Measurements from ENCODE around the gene UBASH3A.
"Not testable (repeated sequence)": the region's sequence is repeated elsewhere in the genome, so short reads cannot be mapped to it uniquely, and the experiment has no call there.

Gene UBASH3A

DNA sequence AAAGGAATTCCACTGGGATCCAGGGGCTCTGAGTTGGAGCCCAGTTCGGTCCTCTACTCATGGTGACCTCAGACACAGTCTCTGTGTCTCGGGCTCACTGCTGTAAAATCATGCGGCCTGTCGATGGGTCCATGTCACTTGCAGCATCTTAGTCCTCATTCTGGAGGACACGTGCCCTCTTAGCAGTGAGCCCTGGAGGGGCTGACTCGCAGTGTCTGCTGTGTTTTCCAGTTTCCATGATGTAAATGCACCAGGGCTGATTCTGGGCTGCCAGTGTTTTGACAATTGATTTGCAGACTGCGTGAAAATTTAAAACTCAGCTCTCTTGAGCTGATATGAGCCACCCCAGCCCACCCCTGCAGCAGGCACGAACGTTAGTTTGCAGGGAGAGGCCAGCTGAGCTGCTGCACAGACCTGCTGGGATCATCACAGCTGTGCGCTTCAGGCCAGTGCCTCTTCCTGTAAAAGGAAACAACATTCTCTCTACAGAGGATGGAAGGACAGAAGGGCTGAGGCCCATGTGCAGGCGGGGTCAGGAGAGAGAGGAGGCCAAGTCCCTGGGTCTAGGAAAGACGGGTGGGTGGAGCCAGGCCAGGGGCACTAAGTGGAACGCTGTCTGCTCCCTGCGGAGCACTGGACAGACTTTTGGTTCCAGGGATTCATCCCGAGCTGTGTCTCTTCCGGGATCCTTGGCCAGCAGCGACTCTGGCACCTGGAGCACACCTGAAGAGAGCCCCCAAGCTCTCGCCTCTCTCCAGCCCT, 49.7 kb downstream of the UBASH3A start:
- no peak for DNase-seq

DNA sequence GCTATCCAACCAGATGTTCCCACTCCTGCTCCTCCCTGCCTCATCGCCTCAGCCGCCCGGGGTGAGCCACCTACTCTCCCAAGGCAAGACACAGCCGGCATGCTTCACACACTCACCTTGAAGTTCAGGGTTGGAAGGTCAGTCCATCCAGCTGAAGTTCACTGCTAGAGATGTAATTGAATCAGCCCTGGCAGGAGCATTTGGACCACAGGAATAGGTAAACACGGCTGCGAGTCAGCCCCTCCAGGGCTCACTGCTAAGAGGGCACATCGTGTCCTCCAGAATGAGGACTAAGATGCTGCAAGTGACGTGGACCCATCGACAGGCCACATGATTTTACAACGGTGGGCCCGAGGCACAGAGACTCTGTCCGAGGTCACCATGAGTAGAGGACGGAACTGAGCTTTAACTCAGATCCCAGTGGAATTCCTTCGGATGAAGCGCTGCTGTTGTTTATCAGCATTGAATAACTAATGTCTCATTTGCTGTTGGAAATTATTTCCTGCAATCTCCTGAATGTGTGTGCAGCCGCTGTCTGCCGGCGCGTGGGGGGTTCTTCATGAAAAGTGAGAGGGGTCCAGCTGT, 50.4 kb downstream of the UBASH3A start:
- no peak for DNase-seq

DNA sequence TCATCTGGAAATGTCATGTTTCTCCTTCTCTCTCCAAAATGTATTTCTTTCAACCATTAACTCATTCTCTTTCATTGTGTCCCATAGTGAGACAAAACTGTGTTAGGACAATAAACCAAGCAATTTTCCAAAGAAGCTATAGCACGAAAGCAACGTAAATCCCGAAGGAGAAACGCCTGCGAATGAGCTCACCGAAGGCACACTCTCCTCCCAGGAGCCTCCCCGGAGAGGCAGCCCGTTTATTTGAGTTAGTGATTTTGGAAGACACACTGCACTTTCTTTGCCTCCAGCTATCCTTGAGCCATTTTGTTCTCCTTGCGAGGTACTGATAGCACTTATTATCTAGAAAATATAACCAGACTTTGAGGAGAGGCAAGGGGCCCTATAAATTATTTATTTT, 51.1 kb downstream of the UBASH3A start:
- DNase-seq = no peak

DNA sequence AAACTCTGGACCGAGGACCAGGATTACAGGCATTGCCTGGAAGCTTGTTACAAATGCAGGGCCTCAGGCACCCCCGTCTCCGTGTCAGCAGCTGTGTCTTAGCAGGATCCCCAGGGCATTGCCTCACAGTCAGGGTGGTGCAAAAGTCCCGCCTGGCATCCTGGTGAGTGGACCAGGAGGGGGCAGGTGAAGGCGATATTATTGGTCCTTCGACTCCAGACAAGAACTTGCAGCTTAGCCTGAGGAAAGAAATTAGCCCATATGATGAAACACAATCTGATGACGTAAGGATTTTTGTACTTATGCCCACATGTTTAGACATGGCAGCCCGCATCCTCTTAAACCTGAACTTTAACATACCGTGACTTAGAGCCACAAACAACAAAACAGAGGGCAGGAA, 51.5 kb downstream of the UBASH3A start:
- DNase-seq = peak; percentile 29

DNA sequence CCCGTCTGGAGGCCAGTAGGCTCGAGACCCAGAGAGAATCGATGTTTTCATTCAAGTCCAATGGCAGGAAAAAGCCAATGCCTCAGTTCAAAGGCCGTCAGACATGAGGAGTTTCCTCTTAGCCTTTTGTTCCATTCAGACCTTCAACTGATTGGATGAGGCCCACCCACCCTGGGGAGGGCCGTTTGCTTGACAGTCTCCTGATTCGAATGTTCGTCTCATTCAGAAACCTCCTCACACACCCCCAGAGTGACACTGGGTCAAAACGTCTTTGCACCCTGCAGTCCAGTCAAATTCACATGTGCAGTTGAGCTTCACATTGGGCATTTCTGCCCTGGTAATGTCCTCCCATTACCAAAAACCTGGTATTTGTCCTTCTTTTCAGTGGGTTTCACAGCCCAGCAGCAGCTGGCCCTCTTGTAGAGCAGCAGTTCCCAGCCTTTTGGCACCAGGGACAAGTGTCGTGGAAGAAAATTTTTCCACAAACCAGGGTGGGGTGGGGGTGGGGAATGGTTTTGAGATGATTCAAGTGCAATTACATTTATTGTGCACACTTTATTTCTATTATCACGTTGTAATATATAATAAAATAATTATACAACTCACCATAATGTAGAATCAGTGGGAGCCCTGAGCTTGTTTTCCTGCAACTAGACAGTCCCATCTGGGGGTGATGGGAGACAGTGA, 52.2 kb downstream of the UBASH3A start:
- no peak for DNase-seq

DNA sequence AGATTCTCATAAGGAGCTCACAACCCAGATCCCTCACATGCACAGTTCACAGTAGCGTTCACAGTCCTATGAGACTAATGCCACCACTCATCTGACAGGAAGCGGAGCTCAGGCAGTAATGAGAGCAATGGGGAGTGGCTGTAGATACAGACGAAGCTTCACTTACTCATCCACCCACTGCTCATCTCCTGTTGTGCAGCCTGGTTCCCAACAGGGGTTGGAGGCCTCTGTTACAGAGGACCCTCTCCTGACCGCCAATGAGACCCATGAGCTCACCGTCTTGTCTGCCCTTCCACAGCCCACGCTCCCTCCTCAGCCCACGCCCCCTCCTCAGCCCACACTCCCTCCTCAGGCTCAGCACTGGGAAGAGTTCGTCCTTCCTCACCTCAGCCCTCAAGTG, 52.8 kb downstream of the UBASH3A start:
- DNase-seq = no peak

DNA sequence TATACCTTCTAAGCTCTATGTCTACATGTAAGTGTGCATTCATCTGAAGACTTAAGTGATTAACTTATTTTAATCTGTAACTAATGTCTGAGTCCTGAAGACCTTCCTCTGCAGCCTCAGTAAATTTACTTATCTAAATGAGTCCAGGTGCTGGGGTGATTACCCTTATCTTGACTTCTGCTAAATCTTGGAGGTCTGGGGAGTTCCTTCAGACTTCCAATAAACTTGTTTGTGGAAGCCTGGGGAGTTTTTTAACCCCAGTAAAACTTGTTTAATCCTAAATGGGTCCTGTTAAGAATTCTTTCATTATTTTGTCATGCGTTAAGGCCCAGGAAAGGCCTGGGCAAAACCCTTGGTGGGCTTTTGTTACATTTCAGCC, 55.4 kb downstream of the UBASH3A start:
- no peak for DNase-seq

DNA sequence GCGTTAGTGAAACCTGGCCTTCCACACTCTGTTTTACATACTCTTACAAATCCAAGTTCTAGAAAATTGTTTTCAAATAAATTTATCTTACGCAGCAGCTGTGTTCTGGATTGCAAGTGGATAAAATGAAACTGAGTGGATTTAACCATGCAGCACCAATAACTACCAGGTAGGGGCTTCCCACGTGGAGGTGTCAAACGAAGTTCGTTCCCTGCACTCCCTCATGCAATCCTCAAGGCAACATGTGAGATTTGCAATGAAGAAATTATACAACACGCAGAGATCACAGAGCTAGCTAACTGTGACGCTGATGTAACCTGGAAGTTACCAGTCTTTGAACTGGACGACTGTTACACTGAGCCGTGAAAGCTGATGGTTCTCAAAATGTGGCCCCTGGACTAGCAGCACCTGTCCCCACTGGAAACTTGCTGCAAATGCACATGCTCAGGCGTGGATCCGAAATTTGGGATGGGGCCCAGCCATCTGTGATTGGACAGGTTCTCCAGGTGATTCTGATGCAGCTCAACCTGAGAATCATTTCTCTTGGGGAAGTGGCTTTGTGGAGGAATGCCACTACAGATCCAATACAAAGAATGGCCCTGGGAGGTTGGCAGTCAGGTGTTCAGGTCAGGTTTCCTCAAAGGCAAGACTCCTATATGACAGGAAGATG, 56.0 kb downstream of the UBASH3A start:
- no peak for DNase-seq

DNA sequence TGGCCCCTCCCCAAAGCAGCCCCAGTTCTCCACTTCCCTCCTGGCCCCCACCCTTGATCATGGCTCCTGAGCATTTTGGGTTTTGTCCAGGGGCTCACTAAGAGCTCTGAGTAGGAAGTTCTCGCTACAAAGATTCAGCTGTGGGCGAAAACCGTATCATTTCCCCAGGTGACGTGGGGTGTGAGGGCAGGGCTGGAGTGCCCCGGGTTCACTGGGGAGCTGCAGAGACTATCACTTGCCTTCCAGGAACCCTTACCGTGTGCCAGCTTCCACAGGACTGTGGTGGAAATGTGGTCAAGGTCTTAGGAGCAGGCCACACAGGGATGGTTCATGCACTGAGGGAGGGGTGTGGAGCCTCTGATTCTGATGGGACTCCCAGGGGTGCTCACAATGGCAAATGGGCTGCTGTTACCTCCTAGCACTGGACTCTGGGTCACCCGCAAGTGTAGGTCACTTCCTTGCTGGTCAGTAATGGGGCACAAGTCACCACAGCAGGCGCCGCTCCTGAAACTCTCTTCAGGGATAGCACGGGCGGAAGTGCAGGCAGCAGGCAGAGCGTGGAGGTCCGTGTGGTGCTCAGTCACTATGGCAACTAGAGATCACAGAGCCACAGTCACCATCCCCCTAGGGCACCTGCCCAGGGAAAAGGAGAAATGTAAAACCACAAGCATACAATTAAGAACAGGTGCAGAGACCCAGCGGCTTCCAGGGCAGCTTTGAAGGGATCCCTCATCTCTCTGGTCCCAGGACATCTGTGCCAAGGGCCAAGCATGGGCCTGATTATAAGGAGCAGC, 56.9 kb downstream of the UBASH3A start:
- peak; percentile 86 for DNase-seq

DNA sequence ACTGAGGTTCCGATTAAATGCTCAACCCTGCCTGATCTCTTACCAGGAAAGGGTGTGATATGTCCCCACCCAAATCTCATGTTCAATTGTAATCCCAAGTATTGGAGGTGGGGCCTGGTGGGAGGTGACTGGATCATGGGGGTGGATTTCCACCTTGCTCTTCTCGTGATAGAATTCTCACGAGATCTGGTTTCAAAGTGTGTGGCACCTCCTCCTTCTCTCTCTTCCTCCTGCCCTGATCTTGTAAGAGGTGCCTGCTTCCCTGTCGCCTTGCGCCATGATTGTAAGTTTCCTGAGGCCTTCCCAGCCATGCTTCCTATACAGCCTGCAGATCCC, 57.5 kb downstream of the UBASH3A start:
- DNase-seq = peak; percentile 54

DNA sequence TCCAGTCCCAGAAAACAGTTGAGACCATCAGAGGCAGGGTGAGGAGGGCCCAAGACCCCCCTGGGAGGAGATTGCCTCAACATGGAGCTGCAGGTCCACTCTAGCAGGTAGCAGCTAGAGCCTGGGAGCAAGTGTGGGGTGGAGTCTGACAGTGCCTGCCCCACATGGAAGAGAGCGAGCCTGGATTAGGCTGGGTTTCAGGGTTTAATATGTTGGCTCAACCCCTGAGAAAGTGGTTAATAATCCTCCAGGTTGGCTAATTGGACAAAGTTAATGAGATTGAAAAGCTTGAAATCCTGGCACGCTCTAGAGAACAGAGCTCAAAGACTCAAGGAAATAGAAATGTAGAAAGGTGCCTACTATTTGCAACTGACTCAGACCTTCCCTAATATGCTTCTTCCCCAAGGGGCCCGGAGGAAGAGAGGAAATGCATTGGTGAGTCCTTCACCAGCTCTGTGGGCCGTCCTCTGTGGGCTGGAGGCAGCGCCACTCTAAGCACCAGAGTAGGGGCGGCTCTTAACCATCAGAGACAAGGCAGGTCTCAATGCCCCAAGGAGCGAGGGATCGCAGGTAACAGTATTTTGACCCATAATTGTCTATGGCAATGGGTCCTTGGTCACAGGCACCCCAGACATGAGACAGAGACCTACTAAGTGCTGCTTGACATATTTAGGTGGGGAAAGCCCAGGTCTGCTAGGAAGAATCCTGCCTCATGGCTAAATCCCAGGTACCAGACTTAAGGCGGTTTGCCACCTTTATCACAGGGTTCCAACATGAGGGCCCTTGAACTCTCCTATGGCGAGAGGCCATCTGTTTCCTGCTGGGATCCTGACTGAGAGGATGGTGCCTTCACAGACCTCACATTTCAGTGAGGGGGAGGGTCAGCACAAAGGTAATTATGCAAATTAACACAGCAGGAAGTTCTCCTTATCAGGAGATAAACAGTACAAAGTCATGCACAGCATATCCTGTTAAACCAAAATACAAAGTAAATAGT, 58.5 kb downstream of the UBASH3A start:
- peak; percentile 74 for DNase-seq

DNA sequence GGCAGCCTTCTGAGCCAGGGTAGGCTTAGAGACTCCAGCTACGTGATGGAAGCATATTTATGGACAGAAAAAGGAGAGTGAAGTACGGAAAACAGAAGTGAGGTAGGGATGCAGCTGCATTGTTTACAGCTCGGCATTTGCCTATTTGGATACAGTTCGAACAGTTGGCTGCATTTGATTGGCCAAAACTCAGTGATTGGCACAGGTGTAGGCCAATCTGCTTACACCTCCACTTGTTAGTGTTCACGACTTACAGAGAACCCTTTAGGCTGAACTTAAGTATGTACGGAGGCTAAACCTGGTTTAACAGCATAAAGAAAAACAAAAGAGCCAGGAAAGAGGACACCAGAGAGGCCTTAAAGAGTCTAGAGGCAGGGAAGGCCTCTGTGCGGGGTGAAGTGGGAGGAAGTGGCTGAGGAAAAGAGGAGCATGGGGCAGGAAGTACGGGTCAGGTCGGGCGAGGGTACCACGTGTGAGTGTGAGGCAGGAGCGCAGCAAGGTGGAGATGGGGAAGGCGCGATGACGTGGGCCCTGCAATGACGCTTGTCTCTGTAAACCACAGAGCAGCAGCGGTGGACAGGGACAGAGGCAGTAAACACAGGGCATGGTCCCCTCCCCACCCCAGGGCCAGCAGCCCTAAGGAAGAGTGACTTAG, 60.3 kb downstream of the UBASH3A start:
- DNase-seq = no peak

DNA sequence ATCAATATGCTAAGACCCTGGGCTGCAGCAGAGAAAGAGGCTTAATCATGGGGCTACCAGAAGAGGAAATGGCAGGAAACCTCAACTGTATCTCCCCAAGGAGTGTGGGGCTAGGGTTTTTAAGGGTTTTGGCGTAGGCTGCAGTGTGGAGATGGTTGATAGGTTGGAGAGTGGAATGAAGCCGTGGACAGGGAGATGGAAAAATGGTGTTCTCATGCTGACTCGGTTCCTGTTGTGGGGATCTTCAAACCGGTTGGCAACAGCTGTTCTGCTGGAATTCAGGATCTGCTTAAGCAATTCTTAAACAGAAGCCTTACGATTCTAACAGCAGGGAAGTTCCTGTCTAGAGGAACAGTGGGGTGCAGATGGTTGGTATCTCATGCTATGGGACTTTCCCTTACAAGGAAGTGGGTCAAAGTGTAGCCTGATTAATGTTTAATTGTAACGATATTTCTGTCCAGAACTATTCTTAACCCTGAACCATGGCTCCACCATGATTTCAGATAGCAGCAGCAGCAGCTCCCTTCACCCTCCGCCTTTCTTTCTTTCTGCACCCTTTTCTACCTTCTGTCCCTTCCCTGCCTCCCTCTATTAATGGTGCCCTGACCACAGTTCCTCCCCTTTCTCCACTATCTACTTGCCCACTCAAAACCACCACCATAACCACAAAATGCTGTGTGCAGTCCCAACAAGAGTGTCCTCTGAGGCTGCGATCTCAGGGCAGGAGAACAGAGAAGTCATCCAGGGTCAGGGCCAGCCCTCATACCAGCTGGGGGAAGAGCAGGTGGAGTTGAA, 61.5 kb downstream of the UBASH3A start:
- DNase-seq = no peak

DNA sequence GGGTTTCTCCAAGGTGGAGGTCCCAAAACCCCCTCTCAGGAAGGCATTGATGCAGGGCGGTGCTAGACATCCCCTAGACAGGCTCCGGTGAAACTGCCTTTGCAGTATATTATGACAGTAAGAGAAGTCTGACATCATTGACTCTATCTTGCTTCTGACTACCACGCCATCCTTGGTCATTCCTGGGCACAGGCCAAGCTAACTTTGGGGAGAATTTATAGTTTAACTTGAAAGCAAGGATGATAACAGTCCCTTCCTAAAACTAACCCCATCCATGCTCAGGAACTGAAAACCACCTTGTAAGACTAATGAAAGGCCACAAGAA, 62.1 kb downstream of the UBASH3A start:
- no peak for DNase-seq

DNA sequence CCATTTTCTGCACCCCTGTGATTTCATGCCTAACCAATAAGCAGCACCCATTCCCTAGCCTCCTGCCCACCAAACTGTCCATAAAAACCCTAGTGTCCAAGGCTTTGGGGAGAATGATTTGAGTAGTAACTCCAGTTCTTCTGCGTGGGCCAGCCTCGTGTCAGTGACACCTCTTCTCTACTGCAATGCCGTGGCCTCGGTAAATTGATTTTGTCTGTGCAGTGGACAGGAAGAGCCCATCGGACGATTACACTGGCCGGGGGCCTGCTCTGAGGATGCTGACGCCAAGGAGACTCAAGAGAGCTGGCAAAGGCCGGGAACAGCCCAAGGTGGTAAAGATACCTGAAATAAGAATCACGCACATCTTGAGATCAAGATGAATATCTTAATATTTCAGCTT, 63.0 kb downstream of the UBASH3A start:
- DNase-seq = no peak

DNA sequence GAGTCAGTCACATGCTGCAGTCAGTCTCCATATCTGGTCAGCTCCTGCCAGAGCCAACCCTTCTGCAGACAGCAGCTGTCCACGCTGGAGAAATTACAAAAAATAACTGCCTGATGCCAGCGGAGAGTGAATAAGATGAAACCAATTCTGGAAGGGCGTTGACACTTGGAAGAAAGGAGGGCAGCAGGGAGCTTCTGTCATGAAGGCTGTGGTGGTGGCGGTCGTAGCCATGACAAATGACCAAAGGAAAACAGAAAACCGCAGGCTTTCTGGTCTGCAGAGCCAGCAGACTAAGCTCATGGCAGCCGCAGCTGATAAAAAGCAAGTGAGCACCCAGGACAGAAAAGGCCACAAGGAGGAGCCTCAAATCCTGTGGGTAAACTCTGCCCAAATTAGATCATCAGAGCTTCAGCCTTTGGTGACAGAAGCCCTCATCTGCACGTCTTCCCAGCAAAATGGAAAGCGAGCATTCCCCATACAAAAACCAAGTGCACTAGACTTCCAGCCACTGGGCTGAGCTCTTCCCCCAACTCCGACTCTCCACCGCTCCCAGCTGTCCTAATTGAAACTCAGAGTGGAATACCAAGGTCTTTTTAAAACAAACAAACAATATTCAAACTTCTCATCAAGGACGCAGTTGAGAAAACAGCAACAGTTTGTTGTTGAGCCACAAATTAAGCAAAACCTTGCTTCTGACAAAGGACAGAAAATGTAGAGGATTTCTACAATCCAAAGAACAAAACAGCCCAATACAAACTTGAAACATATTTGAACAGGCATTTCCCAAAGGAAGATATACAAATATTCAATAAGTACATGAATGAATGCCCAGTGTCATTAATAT, 63.7 kb downstream of the UBASH3A start:
- peak; percentile 43 for DNase-seq

DNA sequence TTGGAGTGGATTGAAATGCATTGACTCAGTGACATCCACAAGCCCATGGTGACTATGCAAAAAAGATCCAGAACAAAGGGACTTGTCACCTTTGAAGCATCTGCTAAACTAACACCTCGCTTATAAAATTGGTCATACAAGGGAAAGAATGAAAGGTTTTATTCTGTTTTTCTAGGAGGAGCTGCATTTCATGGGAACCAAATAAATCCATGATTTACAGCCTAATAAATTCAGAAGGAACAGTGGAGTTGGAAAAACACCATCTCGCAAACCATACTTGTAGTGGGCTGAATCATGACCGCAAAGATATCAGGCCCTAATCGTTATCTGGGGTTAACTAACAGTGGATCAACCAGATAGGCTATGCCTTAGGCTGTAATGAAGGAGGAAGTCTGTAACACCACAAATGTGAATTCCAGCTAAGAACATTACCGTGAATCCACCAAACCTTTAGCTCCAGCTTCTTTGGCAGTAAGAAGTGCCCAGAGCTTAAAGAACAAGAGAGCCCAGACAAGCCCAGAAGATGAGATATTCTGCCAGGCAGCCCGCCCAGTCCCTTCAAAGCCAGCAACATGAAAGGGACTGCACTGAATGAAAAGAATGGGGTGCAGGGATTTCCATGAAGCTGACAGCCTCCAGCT, 64.9 kb downstream of the UBASH3A start:
- no peak for DNase-seq

DNA sequence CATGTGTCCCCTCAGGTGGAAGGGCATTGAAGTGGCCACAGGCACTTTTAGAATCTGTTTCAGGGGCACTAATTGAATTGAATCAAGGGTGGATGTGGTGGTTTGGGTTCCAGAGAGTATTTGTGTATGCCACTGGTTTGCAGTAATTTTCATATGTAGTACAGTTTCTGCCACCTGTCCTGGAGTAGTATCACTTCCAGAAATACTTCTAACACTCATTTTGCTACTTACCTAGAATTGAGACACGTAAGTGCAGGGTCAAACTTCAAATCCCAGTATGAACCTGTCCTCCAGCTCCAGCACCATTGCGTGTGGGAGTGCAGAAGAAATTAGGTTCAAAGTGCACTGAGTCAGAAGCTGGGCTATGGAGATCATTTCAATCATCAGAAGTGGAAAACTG, 65.6 kb downstream of the UBASH3A start:
- DNase-seq = no peak

DNA sequence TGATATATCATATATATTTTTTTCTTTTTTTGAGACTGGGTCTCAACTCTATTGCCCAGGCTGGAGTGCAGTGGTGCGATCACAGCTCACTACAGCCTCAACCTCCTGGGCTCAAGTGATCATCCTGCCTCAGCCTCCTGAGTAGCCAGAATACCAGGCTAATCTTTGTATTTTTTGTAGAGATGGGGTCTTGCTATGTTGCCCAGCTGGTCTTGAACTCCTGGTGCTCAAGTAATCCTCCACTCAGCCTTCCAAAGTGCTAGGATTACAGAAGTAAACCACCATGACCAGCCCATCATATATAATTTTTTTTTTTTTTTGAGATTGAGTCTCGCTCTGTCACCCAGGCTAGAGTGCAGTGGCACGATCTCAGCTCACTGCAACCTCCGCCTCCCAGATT, 66.0 kb downstream of the UBASH3A start:
- not testable (repeated sequence) for DNase-seq
